GM18873 (cell line): ENCODE data around the gene CCZ1B.
"Not testable (repeated sequence)": the region's sequence is repeated elsewhere in the genome, so short reads cannot be mapped to it uniquely, and the experiment has no call there.

ENCODE experiments used
- ATAC-seq: cut with Tn5 transposase; IDR thresholded peaks from one replicate; pipeline ENCODE4 v1.9.1; 2021; ENCODE audit warnings: mild to moderate bottlenecking, moderate library complexity, moderate number of reproducible peaks; ENCODE audit not compliant: unreplicated experiment, low FRiP score

CCZ1B gene

GRCh38 chr7:6826151-6826550 lies at the start of gene CCZ1B:
CCZ1B (minus strand) TSS chr7:6826275; CDS start chr7:6826197, 78 bp downstream.
- ATAC-seq = peak; percentile 96

GRCh38 chr7:6875022-6875421 lies 48.9 kb upstream of the CCZ1B start:
- ATAC-seq = not testable (repeated sequence)

GRCh38 chr7:6872246-6872945 lies 46.3 kb upstream of the CCZ1B start:
- not testable (repeated sequence) for ATAC-seq

GRCh38 chr7:6871421-6872144 lies 45.5 kb upstream of the CCZ1B start:
- not testable (repeated sequence) for ATAC-seq

- ATAC-seq = not testable (repeated sequence)
Observed at GRCh38 chr7:6864751-6865150, 38.7 kb upstream of the CCZ1B start.

- not testable (repeated sequence) for ATAC-seq
Observed at GRCh38 chr7:6864188-6864587, 38.1 kb upstream of the CCZ1B start.

GRCh38 chr7:6862876-6863275 lies 36.8 kb upstream of the CCZ1B start:
- ATAC-seq = not testable (repeated sequence)

- ATAC-seq = not testable (repeated sequence)
Observed at GRCh38 chr7:6857721-6858314, 31.7 kb upstream of the CCZ1B start.

GRCh38 chr7:6855563-6856131 lies 29.6 kb upstream of the CCZ1B start:
- ATAC-seq = not testable (repeated sequence)

- ATAC-seq = not testable (repeated sequence)
Observed at GRCh38 chr7:6854747-6855562, 28.9 kb upstream of the CCZ1B start.

GRCh38 chr7:6853681-6854080 lies 27.6 kb upstream of the CCZ1B start:
- ATAC-seq = not testable (repeated sequence)

GRCh38 chr7:6849127-6849526 lies 23.1 kb upstream of the CCZ1B start:
- not testable (repeated sequence) for ATAC-seq

- ATAC-seq = not testable (repeated sequence)
Observed at GRCh38 chr7:6847751-6848150, 21.7 kb upstream of the CCZ1B start.

- not testable (repeated sequence) for ATAC-seq
Observed at GRCh38 chr7:6845971-6846449, 19.9 kb upstream of the CCZ1B start.

- ATAC-seq = not testable (repeated sequence)
Observed at GRCh38 chr7:6843654-6844053, 17.6 kb upstream of the CCZ1B start.

GRCh38 chr7:6843092-6843491 lies 17.0 kb upstream of the CCZ1B start:
- ATAC-seq = not testable (repeated sequence)

GRCh38 chr7:6842278-6842921 lies 16.3 kb upstream of the CCZ1B start:
- ATAC-seq = not testable (repeated sequence)

GRCh38 chr7:6837081-6837480 lies 11.0 kb upstream of the CCZ1B start:
- not testable (repeated sequence) for ATAC-seq

- not testable (repeated sequence) for ATAC-seq
Observed at GRCh38 chr7:6835521-6835920, 9.4 kb upstream of the CCZ1B start.
